HCT116 (cell line): ENCODE data around the gene MRPL50. TPM values are rescaled to one million over a fixed set of nuclear protein-coding genes. Genes with fewer than 3 reads are reported as not detected.

Source experiments
- ATAC-seq: fragments of 200-7000 bp; cut with Tn5 transposase; 2 replicates; pipeline ENCODE4 v1.9.1; 2020; ENCODE audit warnings: mild to moderate bottlenecking, moderate library complexity
- BruUV-seq: library from RNA; stranded (reverse); fragments of 400-500 nt; replicated peaks from 2 replicates; lab custom pipeline; 2021; lab: Mats Ljungman, UMichigan
- CTCF ChIA-PET: fragments of 300-600 bp; sonication (Branson Sonifier 250); formaldehyde crosslinking; loops from one replicate; lab custom pipeline; 2021; ENCODE audit warnings: antibody characterized with exemption; lab: Charles Lee
- POLR2A ChIA-PET: fragments of 300-600, 350-600 bp; sonication (Branson Sonifier 250); formaldehyde crosslinking; loops from one replicate; lab custom pipeline; 2021; ENCODE audit warnings: antibody characterized with exemption; lab: Charles Lee
- RAD21 ChIA-PET, 2 experiments: fragments of 300-600 bp; sonication (Branson Sonifier 250); formaldehyde crosslinking; loops; one replicate each; lab custom pipeline; 2023; ENCODE audit warnings: low total read pairs in 2 of 2; ENCODE audit not compliant: uncharacterized antibody in 2 of 2, unreplicated experiment in 2 of 2, low non-redundant PET in 1 of 2; lab: Charles Lee
- DNase-seq: peaks from one replicate; pipeline ENCODE4 v3.0.0-alpha.2; 2010; ENCODE audit warnings: low read depth, low spot score
- H2AFZ ChIP-seq: fragments of 200-600 bp; shearing (Covaris generic), sonication (generic); 2 replicates; pipeline ENCODE4 v1.6.1; 2017; ENCODE audit warnings: low read depth, mixed run types, mixed read lengths, antibody characterized with exemption, low read length; ENCODE audit not compliant: poor library complexity, severe bottlenecking
- H3K27ac ChIP-seq: 2 replicates; pipeline ENCODE4 v1.5.1; 2012; ENCODE audit warnings: low read depth, low read length
- H3K27me3 ChIP-seq: fragments of 200-600 bp; sonication (generic); 2 replicates; pipeline ENCODE4 v1.6.1; 2016; ENCODE audit warnings: mixed run types, low read length, mixed read lengths; ENCODE audit not compliant: insufficient read depth
- H3K36me3 ChIP-seq, 2 experiments: fragments of 200-500 bp in 1 of 2; fragments of 200-600 bp in 1 of 2; sonication (Bioruptor generic) in 1 of 2; sonication (generic) in 1 of 2; 2 replicates each; pipeline versions ENCODE4 v1.5.1 to v1.6.1; 2014 to 2016; ENCODE audit warnings: low read length in 2 of 2, inconsistent platforms in 1 of 2, mixed read lengths in 1 of 2, mixed run types in 1 of 2; ENCODE audit not compliant: insufficient read depth in 2 of 2, control insufficient read depth in 1 of 2
- H3K4me1 ChIP-seq, 2 experiments: fragments of 200-600 bp in 1 of 2; sonication (generic) in 1 of 2; 2 replicates each; pipeline versions ENCODE4 v1.5.1 to v1.6.1; 2012 to 2017; ENCODE audit warnings: low read length in 2 of 2, inconsistent platforms in 1 of 2, mild to moderate bottlenecking in 1 of 2, mixed read lengths in 1 of 2, mixed run types in 1 of 2, moderate library complexity in 1 of 2; ENCODE audit not compliant: insufficient read depth in 2 of 2, control insufficient read depth in 1 of 2
- H3K4me2 ChIP-seq: fragments of 200-600 bp; sonication (generic); 2 replicates; pipeline ENCODE4 v1.6.1; 2017; ENCODE audit warnings: mixed run types, low read length, mixed read lengths
- H3K4me3 ChIP-seq, 2 experiments: fragments of 200-600 bp in 1 of 2; sonication (generic) in 1 of 2; replicated peaks in 1 of 2; 2 replicates each; pipeline ENCODE4 v1.5.1; 2011 to 2016; ENCODE audit warnings: low read length in 2 of 2, control low read depth in 1 of 2, low read depth in 1 of 2, mild to moderate bottlenecking in 1 of 2, mixed read lengths in 1 of 2, mixed run types in 1 of 2
- H3K79me2 ChIP-seq: fragments of 200-600 bp; sonication (generic); 2 replicates; pipeline ENCODE4 v1.6.1; 2017; ENCODE audit warnings: mild to moderate bottlenecking, mixed run types, low read length, moderate library complexity, mixed read lengths; ENCODE audit not compliant: insufficient read depth
- H3K9ac ChIP-seq: fragments of 200-600 bp; sonication (generic); 2 replicates; pipeline ENCODE4 v1.6.1; 2016; ENCODE audit warnings: low read length, mixed read lengths
- H3K9me2 ChIP-seq: fragments of 200-600 bp; sonication (generic), shearing (Covaris generic); 2 replicates; pipeline ENCODE4 v1.6.1; 2017; ENCODE audit warnings: mixed run types, mild to moderate bottlenecking, moderate library complexity; ENCODE audit not compliant: insufficient read depth
- H3K9me3 ChIP-seq, 2 experiments: fragments of 200-500 bp in 1 of 2; fragments of 200-600 bp in 1 of 2; sonication (Bioruptor generic) in 1 of 2; sonication (generic) in 1 of 2; 2 replicates each; pipeline ENCODE4 v1.6.1; 2014 to 2017; ENCODE audit warnings: low read length in 2 of 2, mixed read lengths in 2 of 2, inconsistent platforms in 1 of 2, low read depth in 1 of 2, mild to moderate bottlenecking in 1 of 2, mixed run types in 1 of 2, moderate library complexity in 1 of 2; ENCODE audit not compliant: control insufficient read depth in 1 of 2, insufficient read depth in 1 of 2
- H4K20me1 ChIP-seq: fragments of 200-600 bp; sonication (generic), shearing (Covaris generic); 2 replicates; pipeline ENCODE4 v1.6.1; 2017; ENCODE audit warnings: mixed run types, mild to moderate bottlenecking, moderate library complexity; ENCODE audit not compliant: insufficient read depth
- CBX3 ChIP-seq: IDR thresholded peaks from 2 replicates; pipeline ENCODE4 v1.6.1; 2012; ENCODE audit warnings: low read depth
- CEBPB ChIP-seq: IDR thresholded peaks from 2 replicates; pipeline ENCODE4 v1.6.1; 2012; ENCODE audit warnings: low read depth
- EGR1 ChIP-seq: IDR thresholded peaks from 2 replicates; pipeline ENCODE4 v1.6.1; 2012; ENCODE audit warnings: low read depth
- ELF1 ChIP-seq: IDR thresholded peaks from 2 replicates; pipeline ENCODE4 v1.6.1; 2012; ENCODE audit warnings: low read depth, borderline replicate concordance
- EZH2 ChIP-seq: fragments of 200-600 bp; sonication (generic); IDR thresholded peaks from 2 replicates; pipeline ENCODE4 v1.6.1; 2017; ENCODE audit warnings: antibody characterized with exemption, mixed run types
- POLR2A ChIP-seq: IDR thresholded peaks from 2 replicates; pipeline ENCODE4 v1.7.0; 2011; ENCODE audit warnings: borderline replicate concordance; ENCODE audit not compliant: insufficient read depth, insufficient read length; ENCODE audit errors: extremely low read depth
- POLR2AphosphoS5 ChIP-seq: IDR thresholded peaks from 2 replicates; pipeline ENCODE4 v1.6.1; 2011; ENCODE audit warnings: mild to moderate bottlenecking, low read depth, low read length, moderate library complexity
- RAD21 ChIP-seq: IDR thresholded peaks from 2 replicates; pipeline ENCODE4 v1.6.1; 2012; ENCODE audit warnings: low read depth, mild to moderate bottlenecking
- SIN3A ChIP-seq: IDR thresholded peaks from 2 replicates; pipeline ENCODE4 v1.6.1; 2012; ENCODE audit warnings: low read depth
- SP1 ChIP-seq: IDR thresholded peaks from 2 replicates; pipeline ENCODE4 v1.6.1; 2012; ENCODE audit warnings: low read depth
- SRF ChIP-seq: IDR thresholded peaks from 2 replicates; pipeline ENCODE4 v1.6.1; 2012; ENCODE audit warnings: low read depth
- TCF7L2 ChIP-seq: IDR thresholded peaks from 2 replicates; pipeline ENCODE4 v1.7.0; 2011; ENCODE audit warnings: borderline replicate concordance, inconsistent platforms; ENCODE audit not compliant: insufficient read depth, insufficient read length; ENCODE audit errors: extremely low read depth
- YY1 ChIP-seq: IDR thresholded peaks from 2 replicates; pipeline ENCODE4 v1.6.1; 2011; ENCODE audit warnings: low read length, low read depth, moderate library complexity, mild to moderate bottlenecking; ENCODE audit not compliant: insufficient replicate concordance; ENCODE audit errors: extremely low read depth
- ZBTB33 ChIP-seq: IDR thresholded peaks from 2 replicates; pipeline ENCODE4 v1.6.1; 2011; ENCODE audit warnings: mild to moderate bottlenecking, low read length, moderate library complexity; ENCODE audit not compliant: insufficient replicate concordance; ENCODE audit errors: extremely low read depth
- ZNF274 ChIP-seq: fragments of 200-500 bp; sonication (Bioruptor generic); IDR thresholded peaks from 2 replicates; pipeline ENCODE4 v1.6.1; 2014; ENCODE audit warnings: mild to moderate bottlenecking, low read depth, low read length, inconsistent platforms
- intact Hi-C: fragments of 100-400 bp; cut with micrococcal nuclease; formaldehyde crosslinking; loops from 2 replicates; pipeline ENCODE4 v1.10.0; 2022
- total RNA-seq: library from RNA; stranded (reverse); gene quantifications from one replicate; pipeline ENCODE4 v1.2.1, GENCODE V29; 2021; ENCODE audit not compliant: unreplicated experiment
- TF ChIP-seq, protein P1 (sequence below): IDR thresholded peaks from 2 replicates; pipeline ENCODE4 v1.6.1; 2012; ENCODE audit warnings: low read depth
- TF ChIP-seq, protein P2 (sequence below): IDR thresholded peaks from 2 replicates; pipeline ENCODE4 v1.6.1; 2012
- TF ChIP-seq, protein P3 (sequence below), 3 experiments: fragments of 200-600 bp in 1 of 3; sonication (generic) in 1 of 3; IDR thresholded peaks in 2 of 3; conservative IDR thresholded peaks in 1 of 3; 2 replicates each; pipeline ENCODE4 v1.5.1; 2012 to 2017; ENCODE audit warnings: low read depth in 2 of 3, low read length in 2 of 3, antibody characterized with exemption in 1 of 3, borderline replicate concordance in 1 of 3, control low read depth in 1 of 3, mild to moderate bottlenecking in 1 of 3, mixed read lengths in 1 of 3, mixed run types in 1 of 3, moderate library complexity in 1 of 3; ENCODE audit not compliant: insufficient read depth in 1 of 3
- TF ChIP-seq, protein P4 (sequence below): IDR thresholded peaks from 2 replicates; pipeline ENCODE4 v1.6.1; 2012

Gene MRPL50
- total RNA-seq, 1 experiment from 2014 or later = 14.6 TPM

DNA sequence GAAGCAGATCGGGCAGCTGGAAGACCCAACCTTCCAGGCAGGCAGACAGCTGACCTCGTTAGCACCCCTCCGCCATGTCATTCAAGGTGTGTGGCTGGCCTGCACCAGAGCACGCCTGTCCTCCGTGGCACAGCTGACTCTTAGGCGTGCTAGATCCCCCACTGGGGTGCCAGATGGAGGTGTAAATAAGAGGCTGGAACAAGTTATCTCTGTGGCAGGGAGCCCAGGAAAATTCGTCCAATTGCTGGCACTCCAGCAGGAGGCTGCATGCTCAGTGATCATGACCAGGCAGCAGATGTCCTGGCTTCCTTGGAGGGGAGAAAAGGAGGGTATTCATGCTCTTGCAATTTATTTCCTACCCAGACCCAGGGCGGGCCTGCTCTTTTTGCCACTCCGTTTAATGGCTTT, 45.0 kb upstream of the MRPL50 start:
- TF ChIP-seq SIN3A (no peak), ZBTB33 (no peak), EGR1 (no peak), CEBPB (no peak), RAD21 (no peak), ELF1 (no peak), CBX3 (no peak), SRF (no peak), POLR2A (no peak), TCF7L2 (no peak), POLR2AphosphoS5 (no peak), SP1 (no peak), ZNF274 (no peak), EZH2 (no peak), YY1 (no peak)
- TF ChIP-seq, protein P1, sequence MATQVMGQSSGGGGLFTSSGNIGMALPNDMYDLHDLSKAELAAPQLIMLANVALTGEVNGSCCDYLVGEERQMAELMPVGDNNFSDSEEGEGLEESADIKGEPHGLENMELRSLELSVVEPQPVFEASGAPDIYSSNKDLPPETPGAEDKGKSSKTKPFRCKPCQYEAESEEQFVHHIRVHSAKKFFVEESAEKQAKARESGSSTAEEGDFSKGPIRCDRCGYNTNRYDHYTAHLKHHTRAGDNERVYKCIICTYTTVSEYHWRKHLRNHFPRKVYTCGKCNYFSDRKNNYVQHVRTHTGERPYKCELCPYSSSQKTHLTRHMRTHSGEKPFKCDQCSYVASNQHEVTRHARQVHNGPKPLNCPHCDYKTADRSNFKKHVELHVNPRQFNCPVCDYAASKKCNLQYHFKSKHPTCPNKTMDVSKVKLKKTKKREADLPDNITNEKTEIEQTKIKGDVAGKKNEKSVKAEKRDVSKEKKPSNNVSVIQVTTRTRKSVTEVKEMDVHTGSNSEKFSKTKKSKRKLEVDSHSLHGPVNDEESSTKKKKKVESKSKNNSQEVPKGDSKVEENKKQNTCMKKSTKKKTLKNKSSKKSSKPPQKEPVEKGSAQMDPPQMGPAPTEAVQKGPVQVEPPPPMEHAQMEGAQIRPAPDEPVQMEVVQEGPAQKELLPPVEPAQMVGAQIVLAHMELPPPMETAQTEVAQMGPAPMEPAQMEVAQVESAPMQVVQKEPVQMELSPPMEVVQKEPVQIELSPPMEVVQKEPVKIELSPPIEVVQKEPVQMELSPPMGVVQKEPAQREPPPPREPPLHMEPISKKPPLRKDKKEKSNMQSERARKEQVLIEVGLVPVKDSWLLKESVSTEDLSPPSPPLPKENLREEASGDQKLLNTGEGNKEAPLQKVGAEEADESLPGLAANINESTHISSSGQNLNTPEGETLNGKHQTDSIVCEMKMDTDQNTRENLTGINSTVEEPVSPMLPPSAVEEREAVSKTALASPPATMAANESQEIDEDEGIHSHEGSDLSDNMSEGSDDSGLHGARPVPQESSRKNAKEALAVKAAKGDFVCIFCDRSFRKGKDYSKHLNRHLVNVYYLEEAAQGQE = no peak
- TF ChIP-seq, protein P2, sequence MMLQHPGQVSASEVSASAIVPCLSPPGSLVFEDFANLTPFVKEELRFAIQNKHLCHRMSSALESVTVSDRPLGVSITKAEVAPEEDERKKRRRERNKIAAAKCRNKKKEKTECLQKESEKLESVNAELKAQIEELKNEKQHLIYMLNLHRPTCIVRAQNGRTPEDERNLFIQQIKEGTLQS = no peak
- TF ChIP-seq, protein P3, sequence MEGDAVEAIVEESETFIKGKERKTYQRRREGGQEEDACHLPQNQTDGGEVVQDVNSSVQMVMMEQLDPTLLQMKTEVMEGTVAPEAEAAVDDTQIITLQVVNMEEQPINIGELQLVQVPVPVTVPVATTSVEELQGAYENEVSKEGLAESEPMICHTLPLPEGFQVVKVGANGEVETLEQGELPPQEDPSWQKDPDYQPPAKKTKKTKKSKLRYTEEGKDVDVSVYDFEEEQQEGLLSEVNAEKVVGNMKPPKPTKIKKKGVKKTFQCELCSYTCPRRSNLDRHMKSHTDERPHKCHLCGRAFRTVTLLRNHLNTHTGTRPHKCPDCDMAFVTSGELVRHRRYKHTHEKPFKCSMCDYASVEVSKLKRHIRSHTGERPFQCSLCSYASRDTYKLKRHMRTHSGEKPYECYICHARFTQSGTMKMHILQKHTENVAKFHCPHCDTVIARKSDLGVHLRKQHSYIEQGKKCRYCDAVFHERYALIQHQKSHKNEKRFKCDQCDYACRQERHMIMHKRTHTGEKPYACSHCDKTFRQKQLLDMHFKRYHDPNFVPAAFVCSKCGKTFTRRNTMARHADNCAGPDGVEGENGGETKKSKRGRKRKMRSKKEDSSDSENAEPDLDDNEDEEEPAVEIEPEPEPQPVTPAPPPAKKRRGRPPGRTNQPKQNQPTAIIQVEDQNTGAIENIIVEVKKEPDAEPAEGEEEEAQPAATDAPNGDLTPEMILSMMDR (IDR thresholded peaks at IDR 0.05 in 2 of 3, conservative IDR thresholded peaks at IDR 0.05 in 1 of 3; ENCODE audit: borderline replicate concordance in 1 of 3, insufficient read depth in 1 of 3, low read depth in 2 of 3, low read length in 2 of 3) = no peak
- TF ChIP-seq, protein P4, sequence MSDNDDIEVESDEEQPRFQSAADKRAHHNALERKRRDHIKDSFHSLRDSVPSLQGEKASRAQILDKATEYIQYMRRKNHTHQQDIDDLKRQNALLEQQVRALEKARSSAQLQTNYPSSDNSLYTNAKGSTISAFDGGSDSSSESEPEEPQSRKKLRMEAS = no peak
- TF ChIP-seq, all 23 proteins: peak for 0
- ChIA-PET RAD21 (no interaction called here), POLR2A (no interaction called here), CTCF (no interaction called here)
- Histone ChIP-seq H3K4me1 (no peaks in the 10 kb centered on the region), H3K27me3 (no peaks in the 10 kb centered on the region), H4K20me1 (no peaks in the 10 kb centered on the region), H3K9me3 (no peaks in the 10 kb centered on the region), H3K4me3 (no peak overlapping the region), H3K9ac (no peak overlapping the region), H3K9me2 (no peaks in the 10 kb centered on the region), H2AFZ (no peak overlapping the region), H3K36me3 (no peaks in the 10 kb centered on the region), H3K27ac (no peak overlapping the region), H3K4me2 (no peak overlapping the region), H3K79me2 (no peaks in the 10 kb centered on the region)
- DNase-seq = no peak
- intact Hi-C loops = loop anchor here (10.0 kb wide), 1 partner anchor 281 kb away; no protein-coding TSS in a partner anchor
- ATAC-seq = no peak
- BruUV-seq = no TSS peak
